GM18507 (cell line): ENCODE results near the gene TNFRSF9.
"Not testable (repeated sequence)": the region's sequence is repeated elsewhere in the genome, so short reads cannot be mapped to it uniquely, and the experiment has no call there.

Source experiments
- DNase-seq: peaks from one replicate; pipeline ENCODE4 v3.0.0; 2011; ENCODE audit warnings: low read depth; ENCODE audit not compliant: insufficient read length; ENCODE audit errors: extremely low spot score
- FAIRE-seq: peaks from 2 replicates; lab custom pipeline; 2011; peaks lifted over from hg19 to GRCh38; lab: Jason Lieb, UNC

TNFRSF9 gene

GRCh38 chr1:7962014-7962335 is 21.3 kb upstream of the TNFRSF9 start:
- no peak for DNase-seq
- no peak for FAIRE-seq

DNA sequence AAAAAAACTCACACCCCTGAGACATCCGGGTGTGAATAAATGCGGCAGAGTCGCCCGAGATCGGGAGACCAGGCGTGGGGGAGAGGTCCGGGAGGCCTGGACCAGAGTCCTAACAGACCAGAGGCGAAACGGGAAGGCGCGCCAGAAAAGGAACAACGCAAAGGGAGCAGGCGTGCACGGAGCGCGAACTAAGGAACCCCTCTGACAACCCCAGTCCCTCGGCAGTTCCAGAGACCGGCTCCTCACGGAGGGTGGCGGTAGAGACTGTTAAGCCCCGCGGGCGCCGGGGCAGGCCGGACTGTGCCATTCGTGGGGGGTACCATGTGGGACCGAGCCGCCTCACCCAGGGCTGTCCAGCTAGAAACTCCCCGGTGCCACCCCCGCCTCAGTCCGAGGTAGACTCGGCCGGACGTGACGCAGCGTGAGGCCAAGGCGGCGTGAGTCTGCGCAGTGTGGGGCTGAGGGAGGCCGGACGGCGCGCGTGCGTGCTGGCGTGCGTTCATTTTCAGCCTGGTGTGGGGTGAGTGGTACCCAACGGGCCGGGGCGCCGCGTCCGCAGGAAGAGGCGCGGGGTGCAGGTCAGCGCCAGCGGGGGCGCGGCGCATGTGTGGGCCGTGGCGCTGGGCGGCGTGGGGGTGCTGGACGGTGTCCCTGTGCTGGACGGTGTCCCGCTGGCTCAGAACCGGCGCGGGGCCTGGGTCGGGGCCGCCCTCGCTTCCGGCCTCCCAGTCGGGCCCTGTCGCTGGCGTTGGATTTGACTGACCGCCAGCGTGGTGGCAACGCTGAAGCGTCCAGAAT is 20.8 kb upstream of the TNFRSF9 start, which contains the start of gene PARK7:
TSS of gene PARK7 (plus strand) at position 496 of the 798 bp plus-strand sequence. CDS start 1,075 bp downstream, outside the sequence.
- FAIRE-seq = peak; percentile 97

GRCh38 chr1:7960867-7961215 is 20.2 kb upstream of the TNFRSF9 start:
- no peak for DNase-seq
- no peak for FAIRE-seq

More for the DNA sequence above, 20.8 kb upstream of the TNFRSF9 start, which contains the start of gene PARK7:
- DNase-seq = peak; percentile 92

DNA sequence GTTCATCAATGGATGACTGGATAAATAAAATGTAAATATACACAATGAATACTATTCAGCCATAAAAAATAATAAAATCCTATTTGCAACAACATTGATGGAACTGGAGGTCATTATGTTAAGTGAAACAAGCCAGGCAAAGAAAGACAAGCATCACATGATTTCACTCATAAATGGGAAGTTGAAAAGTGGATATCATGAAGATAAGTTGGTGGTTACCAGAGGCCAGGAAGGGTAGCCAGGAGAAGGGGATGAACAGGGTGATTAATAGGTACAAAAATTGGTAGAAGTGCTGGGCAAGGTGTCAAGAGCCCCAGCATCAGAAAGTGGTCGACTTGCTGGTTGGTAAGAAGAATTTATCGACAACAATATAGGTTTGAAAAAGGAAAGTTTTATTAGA is 19.5 kb upstream of the TNFRSF9 start:
- FAIRE-seq (no peak), DNase-seq (no peak)

GRCh38 chr1:7956218-7957032 is 15.8 kb upstream of the TNFRSF9 start:
- no peak for FAIRE-seq
- no peak for DNase-seq

DNA sequence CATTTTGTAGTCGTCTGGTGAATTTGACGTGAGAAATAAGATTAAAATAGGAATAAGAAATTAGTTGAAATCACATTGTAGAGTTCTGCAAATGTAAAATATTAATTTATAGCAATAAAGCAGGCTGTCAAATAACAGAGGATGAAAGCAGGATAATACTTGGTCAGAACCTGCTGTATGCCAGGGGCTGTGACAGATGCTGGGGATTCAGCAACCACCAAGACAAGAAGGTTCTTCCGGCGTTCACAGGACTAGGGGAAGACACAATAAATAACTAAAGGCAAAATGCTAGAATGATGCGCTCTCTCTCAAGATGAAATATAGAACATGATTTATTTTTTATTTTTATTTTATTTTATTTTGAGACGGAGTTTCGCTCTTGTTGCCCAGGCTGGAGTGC is 14.0 kb upstream of the TNFRSF9 start:
- no peak for DNase-seq
- FAIRE-seq = no peak

DNA sequence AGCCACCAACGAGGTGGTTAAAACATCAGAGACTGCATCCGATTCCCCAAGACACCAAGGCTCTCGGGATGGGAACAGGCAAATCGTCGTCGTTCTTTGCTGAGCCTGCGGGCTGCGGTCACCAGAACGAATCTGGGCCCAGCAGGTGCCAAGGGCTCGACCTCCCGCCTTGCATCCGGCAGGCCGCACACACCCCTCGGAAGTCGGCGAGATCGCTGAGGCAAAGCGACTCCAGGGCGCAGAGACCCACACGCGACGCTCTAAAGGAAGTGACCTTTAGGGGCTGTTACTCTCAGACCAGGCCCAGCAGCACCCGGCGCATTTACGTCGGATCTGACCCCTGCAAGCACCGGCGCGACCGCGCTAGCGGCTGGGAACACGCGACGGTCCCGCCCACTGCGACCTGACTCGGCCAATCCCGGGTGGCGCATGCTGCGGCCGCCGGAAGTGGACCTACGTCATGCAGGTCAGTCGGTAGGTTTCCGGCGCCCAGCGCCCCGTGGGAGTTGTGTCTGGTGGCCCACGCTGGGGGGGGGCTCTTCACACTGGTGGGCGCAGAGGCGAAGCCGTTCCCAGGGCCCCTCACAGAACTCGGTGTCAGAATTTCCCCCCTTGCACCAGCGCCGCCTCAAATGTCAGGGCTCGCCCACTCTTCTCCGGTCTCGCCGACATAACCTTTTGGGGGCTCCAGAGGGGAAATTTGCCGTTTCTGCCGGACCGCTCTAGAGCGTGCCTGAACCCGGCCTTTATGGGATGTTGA is 13.4 kb upstream of the TNFRSF9 start:
- DNase-seq (peak; percentile 79), FAIRE-seq (peak; percentile 99)

GRCh38 chr1:7952791-7953190 is 12.2 kb upstream of the TNFRSF9 start:
- FAIRE-seq, DNase-seq: not testable (repeated sequence)

DNA sequence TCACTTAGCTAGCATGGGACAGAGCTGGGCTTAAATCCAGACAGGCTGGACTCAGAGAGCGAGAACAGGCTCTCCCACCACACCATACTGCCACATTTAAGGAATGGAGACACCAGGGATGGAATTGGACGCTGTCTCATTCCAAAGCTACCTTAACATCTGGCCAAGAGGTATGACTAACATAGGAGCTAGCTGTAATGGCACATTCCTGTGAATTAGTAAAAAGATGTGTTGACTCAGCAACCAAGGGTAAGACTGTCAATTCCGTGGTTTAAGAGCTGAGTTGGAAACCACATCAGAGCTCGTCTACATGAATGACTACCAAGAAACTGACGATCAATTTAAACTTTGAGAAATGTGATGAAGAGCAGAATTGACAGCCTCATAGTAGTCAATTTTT is 8.3 kb upstream of the TNFRSF9 start:
- no peak for FAIRE-seq
- no peak for DNase-seq

- DNase-seq (no peak), FAIRE-seq (no peak)
Observed at GRCh38 chr1:7943251-7943650, 2.6 kb upstream of the TNFRSF9 start.

DNA sequence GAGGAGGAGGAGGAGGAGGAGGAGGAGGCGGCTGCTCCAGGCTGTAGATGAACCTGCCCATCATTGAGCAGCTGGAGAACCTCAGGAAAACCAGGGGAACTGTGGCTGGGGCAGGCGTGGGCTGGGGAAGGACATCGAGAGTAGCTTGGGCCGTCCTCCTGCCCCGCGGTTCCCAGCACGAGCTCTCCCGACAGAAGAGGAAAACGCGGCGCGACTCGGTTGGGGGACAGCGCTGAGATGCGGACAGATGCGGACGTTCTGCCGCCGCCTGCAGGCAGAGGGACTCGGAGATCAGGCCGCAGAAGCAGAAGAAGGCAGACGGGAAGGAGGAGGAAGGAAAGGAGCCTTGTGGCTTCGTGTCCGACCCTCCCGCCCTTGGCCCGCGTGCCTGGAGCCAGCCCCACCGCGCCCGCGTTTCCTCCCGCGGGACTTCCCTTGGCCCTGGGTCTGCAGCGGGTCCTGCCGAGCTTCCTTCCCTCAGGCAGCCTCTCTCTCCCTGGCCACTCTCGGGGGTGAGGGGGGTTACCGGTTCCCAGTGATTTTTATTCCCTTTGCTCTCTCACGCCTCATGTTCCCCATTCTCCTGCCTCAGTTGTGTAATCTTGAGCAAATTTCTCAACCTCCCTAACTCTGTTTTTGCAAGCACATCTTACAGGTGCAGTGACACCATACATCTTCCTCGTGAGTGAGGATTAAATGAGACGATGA is 1.7 kb upstream of the TNFRSF9 start:
- DNase-seq = no peak
- no peak for FAIRE-seq

GRCh38 chr1:7941437-7941793 is 776 bp upstream of the TNFRSF9 start:
- FAIRE-seq (no peak), DNase-seq (no peak)

GRCh38 chr1:7940034-7940433 is 605 bp downstream of the TNFRSF9 start:
- FAIRE-seq = no peak
- DNase-seq = no peak

GRCh38 chr1:7938070-7938469 is 2.6 kb downstream of the TNFRSF9 start:
- no peak for DNase-seq
- FAIRE-seq = no peak

DNA sequence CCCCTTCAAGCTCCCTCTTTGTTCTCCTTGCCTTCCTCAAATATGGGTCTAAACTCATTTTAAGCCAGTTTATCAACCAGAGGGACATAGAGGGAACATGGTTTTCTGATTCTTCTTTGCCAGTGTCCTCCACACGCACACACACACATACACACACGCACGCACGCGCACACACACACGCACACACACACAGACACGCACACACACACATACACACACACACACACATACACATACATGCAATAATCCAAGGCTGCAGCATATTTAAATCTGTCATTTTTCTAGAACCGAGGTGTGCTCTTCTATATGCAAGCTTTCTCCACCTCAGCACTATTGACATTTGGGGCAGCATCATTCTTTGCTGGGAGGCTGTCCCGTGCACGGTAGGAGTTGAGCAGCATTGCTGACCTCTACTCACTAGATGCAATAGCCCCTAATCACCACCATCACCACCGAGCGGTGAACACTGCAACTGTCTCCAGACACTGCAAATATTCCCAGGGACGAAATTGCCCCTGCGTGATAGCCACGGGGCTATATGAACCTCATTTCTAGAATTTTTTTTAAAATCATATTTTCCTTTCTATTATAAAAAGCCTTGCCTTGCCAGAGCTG is 8.0 kb downstream of the TNFRSF9 start:
- DNase-seq (no peak), FAIRE-seq (no peak)

DNA sequence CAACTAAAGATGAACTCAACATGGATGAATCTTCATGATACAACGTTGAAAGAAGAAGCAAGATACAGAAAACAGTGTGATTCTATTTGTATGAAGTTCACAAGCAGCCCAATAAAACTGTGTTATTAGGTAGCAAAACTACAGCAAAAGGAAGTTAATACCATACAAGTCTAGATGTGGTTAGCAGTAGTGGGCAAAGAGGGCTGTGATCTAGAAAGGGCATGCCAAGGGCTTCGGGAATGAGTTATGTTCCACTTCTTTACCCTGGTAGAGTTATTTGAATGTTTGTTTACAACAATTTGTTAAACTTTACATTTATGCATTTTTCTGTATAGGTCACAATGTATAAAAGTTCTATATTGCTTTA is 9.2 kb downstream of the TNFRSF9 start:
- FAIRE-seq = no peak
- DNase-seq = no peak

- DNase-seq = no peak
- no peak for FAIRE-seq
Observed at GRCh38 chr1:7930645-7931445, 9.8 kb downstream of the TNFRSF9 start.

GRCh38 chr1:7929637-7930036 is 11.0 kb downstream of the TNFRSF9 start:
- FAIRE-seq = no peak
- DNase-seq = no peak

DNA sequence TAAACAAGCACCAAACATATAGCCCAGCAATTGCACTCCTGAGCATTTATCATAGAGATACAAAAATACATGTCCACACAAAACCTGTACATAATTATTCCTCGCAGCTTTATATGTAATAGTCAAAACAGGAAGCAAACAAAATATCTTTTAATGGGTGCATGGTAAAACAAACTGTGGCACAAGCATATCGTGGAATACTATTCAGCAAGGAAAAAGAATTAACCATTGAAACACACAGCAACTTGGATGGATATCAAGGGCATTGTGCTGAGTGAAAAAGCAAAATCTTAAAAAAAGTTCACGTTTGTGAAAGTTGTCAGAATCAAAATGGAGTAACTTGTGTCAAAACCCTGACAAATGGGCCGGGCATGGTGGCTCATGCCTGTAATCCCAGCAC is 12.4 kb downstream of the TNFRSF9 start:
- DNase-seq (no peak), FAIRE-seq (no peak)
